Renal pelvis (tissue), 4 donors: ENCODE measurements around the gene GLOD5. TPM values are rescaled to one million over a fixed set of nuclear protein-coding genes. Genes with fewer than 3 reads are reported as not detected.

Experiments
- DNase-seq: peaks from one replicate; pipeline ENCODE4 v3.0.0-alpha.2; 2013
- polyA plus RNA-seq, 3 donors: library from polyadenylated mRNA; unstranded; fragments of 120-200 nt; gene quantifications; one replicate each; pipeline ENCODE4 v1.2.1, GENCODE V29; 2013; ENCODE audit not compliant: insufficient read length in 3 of 3

GLOD5 gene
- polyA plus RNA-seq, 3 donors = 0.79 to 1.4 (median 1.2) TPM

DNA sequence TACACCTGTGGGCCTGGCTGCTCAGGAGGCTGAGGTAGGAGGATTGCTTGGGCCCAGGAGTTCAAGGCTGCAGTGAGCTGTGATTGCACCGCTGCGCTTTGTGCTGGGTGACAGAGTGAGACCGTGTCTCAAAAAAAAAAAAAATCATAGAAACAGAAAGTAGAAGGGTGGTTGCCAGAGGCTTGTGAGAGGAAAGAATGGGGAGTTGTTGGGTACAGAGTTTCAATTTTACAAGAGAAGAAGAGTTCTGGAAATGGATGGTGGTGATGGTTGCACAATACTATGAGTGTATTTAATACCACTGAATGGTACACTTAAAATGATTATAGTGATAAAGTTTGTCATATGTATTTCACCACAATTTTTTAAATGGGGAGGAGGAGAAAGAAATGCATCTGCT, 10.2 kb upstream of the GLOD5 start:
- DNase-seq = no peak

GRCh38 chrX:48752498-48752897, 9.0 kb upstream of the GLOD5 start:
- DNase-seq = no peak

DNA sequence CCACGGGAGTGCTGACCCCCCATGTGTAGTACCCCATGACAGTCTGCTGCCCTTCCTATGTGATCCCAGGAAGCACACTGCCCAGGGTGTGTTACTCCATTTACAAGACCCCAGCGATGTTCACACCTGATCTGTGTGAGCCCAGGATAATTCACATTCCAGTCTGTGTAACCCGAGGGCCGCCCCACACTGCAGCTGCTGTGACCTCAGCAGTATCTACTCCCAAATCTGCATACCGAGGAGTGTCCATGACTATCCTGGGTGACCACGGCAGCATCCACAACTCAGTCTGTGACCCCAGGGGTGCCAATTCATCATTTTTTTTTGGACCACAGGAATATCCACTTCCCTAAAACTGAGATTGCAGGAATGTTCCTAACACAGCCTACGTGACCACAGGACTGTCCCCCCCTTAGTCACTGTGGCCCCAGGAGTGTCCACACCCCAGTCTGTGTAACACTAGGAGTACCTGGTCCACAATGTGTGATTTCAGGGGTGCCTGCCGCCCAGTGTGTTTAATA, 7.8 kb upstream of the GLOD5 start:
- no peak for DNase-seq

DNA sequence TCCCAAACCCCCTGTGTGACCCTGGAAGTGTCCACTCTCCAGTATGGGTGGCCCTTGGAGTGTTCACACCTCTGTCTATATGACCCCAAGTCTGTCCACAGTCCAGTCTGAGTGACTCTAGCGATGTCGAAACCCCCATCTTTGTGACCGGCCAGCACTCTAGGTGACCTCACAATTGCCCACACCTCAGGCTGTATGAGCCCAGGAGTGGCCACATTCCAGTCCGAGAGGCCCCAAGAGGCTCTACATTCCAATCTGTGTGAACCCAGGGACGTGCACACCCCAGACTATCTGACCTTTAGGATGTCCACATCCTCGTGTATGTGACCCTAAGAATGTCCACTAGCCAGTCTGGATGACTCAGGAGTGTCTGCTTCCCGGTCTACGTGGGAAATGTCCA, 7.3 kb upstream of the GLOD5 start:
- DNase-seq = no peak

GRCh38 chrX:48769230-48769629, 7.7 kb downstream of the GLOD5 start:
- DNase-seq = no peak

- no peak for DNase-seq
These were observed 8.7 kb downstream of the GLOD5 start for GRCh38 chrX:48770296-48770695.

- DNase-seq = no peak
These were observed 11.1 kb downstream of the GLOD5 start for GRCh38 chrX:48772602-48773001.

GRCh38 chrX:48776818-48777439, 15.4 kb downstream of the GLOD5 start:
- DNase-seq = no peak

DNA sequence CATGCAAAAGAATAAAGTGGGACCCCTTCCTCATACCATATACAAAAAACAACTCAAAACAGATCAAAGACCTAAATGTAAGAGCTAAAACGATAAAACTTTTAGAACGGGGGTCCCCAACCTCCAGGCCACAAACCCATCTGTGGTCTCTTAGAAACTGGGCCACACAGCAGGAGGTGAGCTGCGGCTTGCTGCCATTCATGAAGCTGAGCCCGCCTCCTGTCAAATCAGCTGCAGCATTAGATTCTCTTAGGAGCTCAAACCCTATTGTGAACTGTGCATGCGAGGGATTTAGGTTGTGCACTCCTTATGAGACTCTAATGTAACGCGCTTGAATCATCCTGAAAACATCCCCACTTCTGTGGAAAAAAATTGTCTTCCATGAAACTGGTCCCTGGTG, 17.9 kb downstream of the GLOD5 start:
- DNase-seq = no peak

- no peak for DNase-seq
These were observed 20.2 kb downstream of the GLOD5 start for GRCh38 chrX:48781705-48782104.

GRCh38 chrX:48782216-48782615, 20.7 kb downstream of the GLOD5 start:
- no peak for DNase-seq

- no peak for DNase-seq
These were observed 21.2 kb downstream of the GLOD5 start for GRCh38 chrX:48782795-48783194.

GRCh38 chrX:48784726-48785125, 23.2 kb downstream of the GLOD5 start:
- DNase-seq = no peak

GRCh38 chrX:48785186-48785539, 23.6 kb downstream of the GLOD5 start:
- DNase-seq = no peak

GRCh38 chrX:48785540-48786214, 24.1 kb downstream of the GLOD5 start:
- no peak for DNase-seq

GRCh38 chrX:48786341-48786800, 24.8 kb downstream of the GLOD5 start, which contains the start of gene GATA1:
Gene GATA1 (plus strand): TSS chrX:48786590. CDS start chrX:48791110, 4,520 bp downstream.
- no peak for DNase-seq

- DNase-seq = no peak
These were observed 25.4 kb downstream of the GLOD5 start for GRCh38 chrX:48786825-48787504.

- DNase-seq = no peak
These were observed 26.2 kb downstream of the GLOD5 start for GRCh38 chrX:48787505-48788443.

- DNase-seq = no peak
These were observed 28.0 kb downstream of the GLOD5 start for GRCh38 chrX:48789366-48790220.

- DNase-seq = no peak
These were observed 28.9 kb downstream of the GLOD5 start for GRCh38 chrX:48790477-48790876.
